ENCODE measurements around the gene ADGRB2.

The ADGRB2 gene

GRCh38 chr1:31799895-31800673, 35.9 kb upstream of the ADGRB2 start:
- Mint-ChIP-seq H3K9me3 (no peaks in the 10 kb centered on the region), H3K27me3 (peaks cover 5 to 6% of the 10 kb centered on the region in 2 donors), H3K4me1 (peaks cover 15 to 38% of the 10 kb centered on the region in 2 donors), H3K36me3 (no peaks in the 10 kb centered on the region), H3K4me3 (no peak overlapping the region), H3K27ac (no peak overlapping the region)
- DNase-seq (no peak), ATAC-seq (replicated peaks) (no peak)

- H3K4me1 Mint-ChIP-seq, result peaks cover 15 to 38% of the 10 kb centered on the region in 2 donors
- H3K27ac Mint-ChIP-seq, result no peak overlapping the region
- no peak for DNase-seq
- no peaks in the 10 kb centered on the region for H3K36me3 Mint-ChIP-seq
- no peaks in the 10 kb centered on the region for H3K9me3 Mint-ChIP-seq
- H3K27me3 Mint-ChIP-seq, result peaks cover 5 to 6% of the 10 kb centered on the region in 2 donors
- no peak overlapping the region for H3K4me3 Mint-ChIP-seq
- ATAC-seq (replicated peaks), result no peak
Observed at GRCh38 chr1:31799196-31799894, 35.2 kb upstream of the ADGRB2 start.

GRCh38 chr1:31798433-31799195, 34.5 kb upstream of the ADGRB2 start:
- ATAC-seq (replicated peaks) (no peak), DNase-seq (no peak)
- peaks cover 15 to 38% of the 10 kb centered on the region in 2 donors for H3K4me1 Mint-ChIP-seq
- no peaks in the 10 kb centered on the region for H3K36me3 Mint-ChIP-seq
- no peaks in the 10 kb centered on the region for H3K9me3 Mint-ChIP-seq
- no peak overlapping the region for H3K4me3 Mint-ChIP-seq
- H3K27ac Mint-ChIP-seq, result peak overlapping the region; percentile 37
- H3K27me3 Mint-ChIP-seq, result peaks cover 5 to 6% of the 10 kb centered on the region in 2 donors

GRCh38 chr1:31798086-31798432, 33.9 kb upstream of the ADGRB2 start:
- Mint-ChIP-seq H3K27ac (peak overlapping the region; percentile 37), H3K27me3 (peaks cover 6 to 7% of the 10 kb centered on the region in 2 donors), H3K36me3 (no peaks in the 10 kb centered on the region), H3K9me3 (no peaks in the 10 kb centered on the region), H3K4me1 (peaks cover 15 to 38% of the 10 kb centered on the region in 2 donors), H3K4me3 (no peak overlapping the region)
- ATAC-seq (replicated peaks) (no peak), DNase-seq (no peak)

GRCh38 chr1:31797216-31797615, 33.1 kb upstream of the ADGRB2 start:
- no peaks in the 10 kb centered on the region for H3K36me3 Mint-ChIP-seq
- DNase-seq (no peak), ATAC-seq (replicated peaks) (no peak)
- no peak overlapping the region for H3K4me3 Mint-ChIP-seq
- H3K27ac Mint-ChIP-seq, result no peak overlapping the region
- H3K9me3 Mint-ChIP-seq, result no peaks in the 10 kb centered on the region
- H3K4me1 Mint-ChIP-seq, result peaks cover 15 to 29% of the 10 kb centered on the region in 2 donors
- peaks cover 6 to 10% of the 10 kb centered on the region in 2 donors for H3K27me3 Mint-ChIP-seq

- H3K27ac Mint-ChIP-seq, result no peak overlapping the region
- H3K4me1 Mint-ChIP-seq, result peaks cover 15 to 27% of the 10 kb centered on the region in 2 donors
- peaks cover 9 to 10% of the 10 kb centered on the region in 2 donors for H3K27me3 Mint-ChIP-seq
- H3K9me3 Mint-ChIP-seq, result no peaks in the 10 kb centered on the region
- DNase-seq, result no peak
- no peak for ATAC-seq (replicated peaks)
- peak overlapping the region in 1 of 2 donors; percentile 9 for H3K4me3 Mint-ChIP-seq
- H3K36me3 Mint-ChIP-seq, result no peaks in the 10 kb centered on the region
Observed at GRCh38 chr1:31796707-31797106, 32.6 kb upstream of the ADGRB2 start.

GRCh38 chr1:31795801-31796621, 31.9 kb upstream of the ADGRB2 start:
- H3K4me3 Mint-ChIP-seq, result no peak overlapping the region
- H3K36me3 Mint-ChIP-seq, result no peaks in the 10 kb centered on the region
- H3K27me3 Mint-ChIP-seq, result peaks cover 9 to 10% of the 10 kb centered on the region in 2 donors
- H3K9me3 Mint-ChIP-seq, result no peaks in the 10 kb centered on the region
- no peak overlapping the region for H3K27ac Mint-ChIP-seq
- DNase-seq (no peak), ATAC-seq (replicated peaks) (no peak)
- H3K4me1 Mint-ChIP-seq, result peaks cover 9 to 20% of the 10 kb centered on the region in 2 donors

GRCh38 chr1:31795096-31795675, 31.0 kb upstream of the ADGRB2 start:
- H3K27me3 Mint-ChIP-seq, result peaks cover 9 to 10% of the 10 kb centered on the region in 2 donors
- no peak overlapping the region for H3K27ac Mint-ChIP-seq
- ATAC-seq (replicated peaks) (no peak), DNase-seq (no peak)
- H3K36me3 Mint-ChIP-seq, result no peaks in the 10 kb centered on the region
- H3K4me1 Mint-ChIP-seq, result peaks cover 2 to 12% of the 10 kb centered on the region in 2 donors
- H3K4me3 Mint-ChIP-seq, result no peak overlapping the region
- no peaks in the 10 kb centered on the region for H3K9me3 Mint-ChIP-seq

- DNase-seq (no peak), ATAC-seq (replicated peaks) (no peak)
- peaks cover 9 to 10% of the 10 kb centered on the region in 2 donors for H3K27me3 Mint-ChIP-seq
- H3K4me3 Mint-ChIP-seq, result no peak overlapping the region
- no peaks in the 10 kb centered on the region for H3K9me3 Mint-ChIP-seq
- H3K27ac Mint-ChIP-seq, result no peak overlapping the region
- no peaks in the 10 kb centered on the region for H3K36me3 Mint-ChIP-seq
- H3K4me1 Mint-ChIP-seq, result peaks cover 4 to 10% of the 10 kb centered on the region in 2 donors
Observed at GRCh38 chr1:31793586-31794285, 29.6 kb upstream of the ADGRB2 start.

GRCh38 chr1:31793086-31793485, 28.9 kb upstream of the ADGRB2 start:
- ATAC-seq (replicated peaks), result no peak
- DNase-seq, result no peak
- no peaks in the 10 kb centered on the region for H3K36me3 Mint-ChIP-seq
- H3K4me3 Mint-ChIP-seq, result no peak overlapping the region
- peaks cover 9 to 10% of the 10 kb centered on the region in 2 donors for H3K27me3 Mint-ChIP-seq
- peaks cover 4 to 11% of the 10 kb centered on the region in 2 donors for H3K4me1 Mint-ChIP-seq
- no peaks in the 10 kb centered on the region for H3K9me3 Mint-ChIP-seq
- H3K27ac Mint-ChIP-seq, result no peak overlapping the region

- Mint-ChIP-seq H3K36me3 (no peaks in the 10 kb centered on the region), H3K4me1 (peaks cover 10 to 16% of the 10 kb centered on the region in 2 donors), H3K4me3 (no peak overlapping the region), H3K27me3 (peaks cover 9 to 10% of the 10 kb centered on the region in 2 donors), H3K27ac (no peak overlapping the region), H3K9me3 (no peaks in the 10 kb centered on the region)
- ATAC-seq (replicated peaks), result no peak
- no peak for DNase-seq
Observed at GRCh38 chr1:31792541-31792940, 28.4 kb upstream of the ADGRB2 start.

- H3K27ac Mint-ChIP-seq, result no peak overlapping the region
- no peak for ATAC-seq (replicated peaks)
- H3K4me3 Mint-ChIP-seq, result no peak overlapping the region
- H3K9me3 Mint-ChIP-seq, result no peaks in the 10 kb centered on the region
- H3K4me1 Mint-ChIP-seq, result peaks cover 14 to 21% of the 10 kb centered on the region in 2 donors
- peaks cover 9 to 10% of the 10 kb centered on the region in 2 donors for H3K27me3 Mint-ChIP-seq
- no peaks in the 10 kb centered on the region for H3K36me3 Mint-ChIP-seq
- DNase-seq, result no peak
Observed at GRCh38 chr1:31792116-31792515, 28.0 kb upstream of the ADGRB2 start.
